Activated T-cell treated with anti-CD3 and anti-CD28 coated beads for 1 hour (primary cell): ENCODE results near the gene TMPRSS7.
"Not testable (repeated sequence)": the region's sequence is repeated elsewhere in the genome, so short reads cannot be mapped to it uniquely, and the experiment has no call there.

Experiments
- DNase-seq: peaks from one replicate; pipeline ENCODE4 v3.0.0-alpha.2; 2020; ENCODE audit warnings: low read depth

TMPRSS7 gene

DNA sequence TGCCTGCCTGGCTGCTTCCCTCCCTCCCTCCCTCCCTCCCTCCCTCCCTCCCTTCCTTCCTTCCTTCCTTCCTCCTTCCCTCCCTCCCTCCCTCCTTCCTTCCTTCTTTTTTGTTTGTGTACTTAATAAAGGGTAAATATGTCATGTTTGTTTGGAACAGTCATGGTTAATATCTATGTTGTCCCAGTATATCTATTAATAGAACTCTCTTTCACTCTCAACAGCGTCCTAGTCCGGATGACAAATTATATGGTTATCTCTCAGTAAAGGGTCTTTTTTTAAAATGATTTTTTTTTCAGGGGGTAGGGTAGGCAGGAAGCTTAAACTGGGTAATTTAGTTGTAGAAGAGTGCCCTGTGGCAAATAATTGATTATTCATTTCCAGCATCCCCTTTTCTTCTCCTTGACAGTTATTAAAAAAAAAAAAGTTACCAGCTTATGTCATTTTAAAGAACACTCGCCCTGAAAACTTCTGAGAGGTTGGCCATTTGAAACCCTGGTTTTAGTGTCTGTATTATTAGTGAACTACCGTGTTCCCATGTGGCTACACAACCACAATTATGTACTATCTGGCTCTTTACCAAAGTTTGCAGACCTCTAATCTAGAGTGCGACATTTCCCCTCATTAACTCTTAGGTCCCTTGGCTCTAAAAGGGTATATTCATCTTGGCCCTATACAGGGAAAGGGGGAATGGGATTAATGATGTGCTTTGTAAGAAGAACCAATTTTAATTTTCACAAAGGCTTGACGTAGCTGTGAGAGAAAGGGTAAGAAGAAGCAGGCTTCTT lies 22.1 kb upstream of the TMPRSS7 start:
- no peak for DNase-seq

DNA sequence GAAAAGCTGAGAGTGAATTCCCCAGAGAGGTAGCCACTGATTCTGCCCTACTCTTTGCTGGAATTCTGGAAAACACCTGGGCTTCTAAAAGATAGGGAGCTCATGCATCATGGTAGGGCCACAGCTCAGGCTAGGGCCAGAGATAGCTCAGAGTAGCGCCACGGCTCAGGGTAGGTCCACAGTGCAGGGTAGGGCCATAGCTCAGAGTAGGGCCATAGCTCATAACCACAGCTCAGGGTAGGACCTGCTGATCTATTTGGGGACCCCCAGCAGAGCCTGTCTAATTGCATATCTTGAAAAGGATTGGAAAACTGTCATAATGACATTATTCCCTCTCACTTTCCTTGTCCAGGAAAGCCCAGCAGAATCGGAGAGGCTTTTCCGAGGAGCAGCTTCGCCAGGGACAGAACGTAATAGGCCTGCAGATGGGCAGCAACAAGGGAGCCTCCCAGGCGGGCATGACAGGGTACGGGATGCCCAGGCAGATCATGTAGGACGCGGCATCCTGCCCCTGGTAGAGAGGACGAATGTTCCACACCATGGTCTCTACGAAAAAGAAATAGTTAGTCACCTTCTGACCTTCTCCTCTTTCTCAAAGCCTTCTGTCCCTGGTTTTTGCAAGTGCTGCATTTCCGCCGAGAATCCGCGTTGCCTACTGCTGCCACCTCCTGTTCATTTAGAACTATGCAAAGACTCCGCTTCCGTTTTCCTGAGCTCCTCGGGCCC lies 21.3 kb upstream of the TMPRSS7 start:
- DNase-seq = peak; percentile 43

DNA sequence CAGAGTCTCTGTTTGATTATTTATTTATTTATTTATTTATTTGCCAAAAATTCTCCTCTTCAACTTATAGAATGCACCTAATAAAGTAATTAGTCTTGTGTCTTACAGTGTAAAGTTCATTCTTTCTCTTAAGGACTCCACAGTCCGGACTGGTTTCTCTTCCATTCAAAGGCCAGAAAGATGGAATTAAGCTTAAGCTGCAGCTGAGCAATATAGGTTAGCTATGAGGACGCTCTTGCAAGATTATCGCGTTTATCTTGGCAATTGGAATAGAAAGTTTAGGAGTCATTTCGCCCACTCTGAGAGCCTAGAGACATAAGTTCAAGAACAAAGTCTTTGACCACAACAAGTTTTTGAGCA lies 20.8 kb upstream of the TMPRSS7 start:
- DNase-seq = no peak

DNA sequence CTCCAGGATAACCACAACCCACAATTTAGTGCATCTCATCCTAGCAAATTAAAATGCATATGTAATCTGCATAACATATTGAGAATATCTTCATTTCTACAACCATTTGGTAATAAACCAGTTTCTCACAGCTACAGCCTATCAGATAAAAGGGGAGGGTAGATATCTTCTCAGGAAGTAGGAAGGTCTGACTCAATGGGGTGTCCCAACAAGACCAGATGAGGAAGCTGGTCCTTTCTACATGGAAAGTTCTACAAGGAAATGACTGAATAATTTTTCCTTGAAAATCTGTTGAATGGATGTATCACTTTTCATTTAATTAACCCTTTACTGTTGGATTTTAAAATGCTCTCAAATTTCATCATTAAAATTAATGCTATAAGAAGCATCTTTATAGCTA lies 17.4 kb upstream of the TMPRSS7 start:
- DNase-seq = no peak

DNA sequence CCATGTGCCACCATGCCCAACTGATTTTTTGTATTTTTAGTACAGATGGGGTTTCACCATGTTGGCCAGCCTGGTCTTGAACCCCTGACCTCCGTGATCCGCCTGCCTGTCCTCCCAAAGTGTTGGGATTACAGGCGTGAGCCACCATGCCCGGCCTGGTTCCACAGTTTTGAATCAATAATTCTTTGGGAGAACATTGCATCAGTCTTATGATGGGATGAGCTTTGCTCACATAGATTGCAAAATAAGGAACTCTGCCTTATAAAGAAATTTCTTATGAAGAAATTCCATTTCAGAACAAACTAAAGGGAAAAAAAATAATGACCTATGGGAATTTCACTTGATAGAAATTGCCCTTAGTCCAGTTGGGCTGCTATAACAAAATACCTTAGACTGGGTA lies 15.8 kb upstream of the TMPRSS7 start:
- DNase-seq = no peak

DNA sequence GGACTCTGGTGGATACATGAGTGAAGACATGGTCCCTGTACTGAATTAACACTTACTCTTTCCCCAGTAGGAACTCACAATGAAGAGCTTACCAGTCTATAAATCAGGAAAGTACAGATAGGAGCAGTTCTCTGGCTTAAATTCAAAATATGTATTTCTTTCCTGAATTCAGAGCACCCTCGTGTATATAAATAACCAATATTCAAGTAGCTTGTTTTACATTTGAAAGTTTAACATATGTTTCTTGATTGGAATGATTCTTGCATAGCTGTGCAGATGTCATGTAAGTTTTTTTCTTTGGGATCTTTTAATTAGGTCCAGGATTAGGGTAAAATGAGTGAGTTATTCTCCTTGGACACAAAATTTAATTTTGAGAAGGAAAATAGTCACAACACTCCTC lies 14.8 kb upstream of the TMPRSS7 start:
- DNase-seq = no peak

DNA sequence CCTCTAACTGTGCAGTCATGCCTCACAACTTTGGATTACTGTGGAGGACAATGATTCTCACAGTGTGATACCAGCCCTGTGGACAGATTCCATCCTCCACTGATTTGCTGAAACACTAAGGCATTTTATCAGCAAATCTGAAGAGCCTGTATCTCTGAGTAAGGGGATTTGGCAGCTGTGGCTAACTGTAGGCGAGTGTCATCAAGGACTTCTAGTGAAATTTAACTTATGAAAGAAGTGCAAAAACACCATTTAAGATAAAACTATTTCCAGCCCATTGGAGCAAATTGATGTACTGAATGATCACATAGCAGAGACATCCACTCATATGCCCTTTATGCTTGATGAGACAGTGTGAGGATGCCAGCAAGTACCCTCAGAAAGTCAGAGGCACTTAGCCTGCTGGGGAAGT lies 13.9 kb upstream of the TMPRSS7 start:
- no peak for DNase-seq

DNA sequence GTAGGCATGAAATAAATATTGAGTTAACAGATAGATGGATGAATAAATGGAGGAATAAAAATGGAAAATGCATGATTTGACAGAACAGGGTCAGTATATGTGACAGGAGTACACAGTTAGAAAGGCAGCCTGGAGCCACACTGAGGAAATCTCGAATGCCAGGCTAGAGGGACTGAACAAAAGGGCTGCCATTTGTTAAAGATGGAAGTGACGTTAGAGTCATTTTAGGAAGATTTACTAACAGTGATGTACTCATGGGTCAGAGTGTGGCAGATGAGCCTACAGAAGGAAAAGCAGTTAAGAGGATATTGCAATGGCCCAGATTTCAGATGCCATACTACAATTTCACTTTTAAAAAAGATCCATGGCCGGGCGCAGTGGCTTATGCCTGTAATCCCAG lies 7.4 kb upstream of the TMPRSS7 start:
- no peak for DNase-seq

DNA sequence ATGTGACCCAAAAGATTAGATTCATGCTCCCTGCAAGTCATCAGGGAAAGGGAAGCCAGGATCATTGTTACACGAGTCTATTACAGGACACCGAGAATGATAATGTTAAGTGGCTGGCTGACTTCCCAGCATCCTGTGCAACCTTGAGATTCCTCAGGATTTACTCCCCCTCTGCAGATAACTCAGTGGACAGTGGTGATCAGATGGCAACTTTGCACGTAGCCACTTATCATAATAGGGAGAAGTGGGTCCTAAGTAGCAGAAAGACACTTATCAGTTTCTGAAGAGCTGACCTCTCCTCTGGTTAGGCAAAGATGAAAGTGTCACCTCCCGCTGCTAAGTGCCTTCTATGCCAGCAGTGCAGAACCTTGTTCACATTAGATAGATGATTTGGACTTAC lies 6.7 kb upstream of the TMPRSS7 start:
- DNase-seq = no peak

DNA sequence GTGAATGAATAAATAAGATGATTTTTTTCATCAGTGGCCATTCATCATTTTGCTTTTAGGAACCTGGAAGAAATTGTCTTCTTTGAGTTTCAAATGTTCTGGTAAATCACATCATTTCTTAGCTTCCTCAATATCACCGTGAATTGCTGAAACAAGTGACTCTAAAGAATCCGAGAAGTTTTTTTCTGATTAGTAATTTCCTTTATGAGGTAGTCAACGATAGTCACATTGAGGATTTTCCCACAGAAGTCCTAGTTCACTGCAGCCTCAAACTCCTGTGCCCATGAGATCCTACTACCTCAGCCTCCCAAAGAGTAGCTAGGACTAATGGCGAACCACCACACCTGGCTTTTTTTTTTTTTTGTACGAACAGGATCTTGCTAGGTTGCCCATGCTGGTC lies 3.6 kb upstream of the TMPRSS7 start:
- DNase-seq = no peak

DNA sequence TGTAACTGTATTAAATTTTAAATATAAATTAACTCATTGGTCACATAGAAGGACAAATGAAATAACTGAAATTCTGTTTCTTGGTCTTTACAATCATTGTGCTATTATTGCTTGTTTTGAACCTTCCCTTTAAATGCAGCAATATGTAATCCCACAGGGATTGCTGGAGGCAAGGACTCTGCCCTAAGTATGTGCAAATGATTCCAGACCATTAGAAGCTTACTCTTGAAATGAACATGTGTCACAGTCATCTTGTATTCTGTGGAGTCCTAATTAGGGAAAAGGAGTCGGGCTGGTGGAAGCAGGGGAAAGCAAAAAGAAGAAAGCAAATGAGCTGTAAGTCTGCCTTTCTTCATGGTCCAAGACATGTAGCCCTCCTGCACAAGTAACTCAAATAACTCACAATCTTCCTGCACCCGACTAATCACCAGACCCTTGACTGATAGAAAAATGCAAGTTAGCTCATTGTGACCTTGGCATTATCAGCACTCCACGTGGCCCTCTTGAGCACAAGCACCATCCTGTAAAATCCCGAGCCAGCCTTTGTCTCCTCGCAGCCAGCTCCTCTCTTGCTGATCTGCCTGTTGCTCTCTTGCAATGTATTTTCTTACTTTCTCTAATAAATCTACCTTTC lies 2.3 kb upstream of the TMPRSS7 start:
- no peak for DNase-seq

DNA sequence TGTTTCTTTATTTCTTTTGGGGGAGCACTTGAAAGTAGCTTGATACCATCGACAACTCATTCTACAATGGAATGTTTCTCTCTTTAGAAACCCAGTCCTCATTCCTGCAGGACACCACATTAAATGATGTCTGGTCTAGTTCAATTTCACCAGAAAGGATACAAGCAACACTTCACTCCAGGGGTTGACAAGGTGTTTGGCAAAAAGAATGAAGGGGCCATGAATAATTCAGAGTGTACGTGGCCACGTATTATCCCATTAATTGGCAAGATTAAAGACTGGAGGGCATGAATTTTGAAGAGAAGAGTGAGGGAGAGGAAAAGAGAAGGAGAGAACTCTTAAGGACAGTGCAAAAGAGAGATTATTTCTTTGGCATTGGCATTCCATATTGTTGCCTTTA lies 705 bp downstream of the TMPRSS7 start:
- no peak for DNase-seq

DNA sequence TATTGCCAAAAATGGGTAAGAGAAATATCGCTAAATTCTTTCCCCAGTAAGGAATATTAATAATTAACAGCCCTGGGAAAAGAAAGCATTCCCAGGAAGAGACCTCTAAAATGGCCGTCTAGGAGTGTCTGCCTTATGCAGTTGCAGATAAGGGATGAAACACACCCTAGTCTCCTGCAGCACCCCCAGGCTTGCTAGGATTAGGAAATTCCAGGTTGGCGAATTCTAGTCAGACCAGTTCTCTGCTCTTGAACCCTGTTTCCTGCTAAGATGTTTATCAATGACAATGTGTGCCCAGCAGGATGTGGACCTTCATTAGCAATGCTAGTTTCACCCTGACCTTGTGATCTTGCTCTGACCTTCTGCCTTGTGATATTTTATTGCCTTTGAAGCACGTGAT lies 2.7 kb downstream of the TMPRSS7 start:
- DNase-seq = not testable (repeated sequence)

DNA sequence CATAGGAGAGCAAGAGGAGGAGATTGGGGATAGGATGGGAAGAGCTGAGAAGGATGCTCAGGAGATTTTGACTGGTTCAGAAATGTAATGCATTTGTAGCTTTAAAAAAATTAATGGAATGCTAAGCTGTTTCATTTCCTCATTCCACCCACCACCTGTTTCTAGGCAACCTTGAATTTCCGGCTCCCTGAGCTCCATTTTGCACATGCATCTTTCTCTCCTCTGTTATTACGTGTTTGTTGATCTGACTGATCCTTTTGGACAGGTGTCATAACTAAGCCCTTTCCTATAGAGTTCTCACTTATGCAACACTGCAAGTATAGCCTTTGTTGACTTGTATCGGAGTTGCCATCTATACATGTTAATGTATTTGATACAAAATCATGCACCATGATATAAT lies 4.3 kb downstream of the TMPRSS7 start:
- no peak for DNase-seq

DNA sequence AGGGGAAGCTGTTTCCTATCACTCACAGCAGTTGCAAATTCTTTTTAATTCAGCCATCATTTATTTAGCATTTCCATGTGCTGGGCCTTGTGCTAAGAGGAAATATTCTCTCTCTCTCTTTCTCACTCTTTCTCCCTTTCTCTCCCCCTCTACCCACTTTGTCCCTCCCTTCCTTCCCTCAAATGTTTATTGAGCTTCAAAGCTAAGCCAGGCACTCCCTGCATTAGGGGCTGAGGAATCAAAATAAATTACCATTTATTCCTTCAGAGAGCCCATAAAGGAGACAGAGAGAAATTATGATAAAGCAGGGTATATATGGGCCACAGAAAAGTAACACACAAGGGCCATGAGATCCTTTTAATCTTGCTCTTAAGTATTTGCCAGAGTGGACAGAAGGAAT lies 6.8 kb downstream of the TMPRSS7 start:
- no peak for DNase-seq

DNA sequence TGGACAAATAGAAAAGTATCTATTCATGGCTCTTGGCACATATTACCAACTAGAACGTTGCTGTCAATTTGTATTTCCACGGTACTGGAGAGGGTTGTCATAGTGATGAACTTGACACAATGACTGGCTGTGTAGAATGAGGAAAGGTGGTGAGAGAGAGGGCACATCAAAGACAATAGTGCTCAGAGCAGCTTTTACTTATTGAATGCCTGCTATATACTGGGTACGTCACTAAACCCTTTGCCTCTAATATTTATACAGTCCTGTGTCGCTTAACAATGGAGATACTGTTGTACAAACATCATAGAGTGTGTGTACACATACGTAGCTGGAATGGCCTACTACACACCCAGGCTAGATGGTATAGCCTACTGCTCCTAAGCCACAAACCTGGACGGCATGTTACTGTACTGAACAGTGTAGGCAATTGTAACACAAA lies 8.3 kb downstream of the TMPRSS7 start:
- DNase-seq = no peak

DNA sequence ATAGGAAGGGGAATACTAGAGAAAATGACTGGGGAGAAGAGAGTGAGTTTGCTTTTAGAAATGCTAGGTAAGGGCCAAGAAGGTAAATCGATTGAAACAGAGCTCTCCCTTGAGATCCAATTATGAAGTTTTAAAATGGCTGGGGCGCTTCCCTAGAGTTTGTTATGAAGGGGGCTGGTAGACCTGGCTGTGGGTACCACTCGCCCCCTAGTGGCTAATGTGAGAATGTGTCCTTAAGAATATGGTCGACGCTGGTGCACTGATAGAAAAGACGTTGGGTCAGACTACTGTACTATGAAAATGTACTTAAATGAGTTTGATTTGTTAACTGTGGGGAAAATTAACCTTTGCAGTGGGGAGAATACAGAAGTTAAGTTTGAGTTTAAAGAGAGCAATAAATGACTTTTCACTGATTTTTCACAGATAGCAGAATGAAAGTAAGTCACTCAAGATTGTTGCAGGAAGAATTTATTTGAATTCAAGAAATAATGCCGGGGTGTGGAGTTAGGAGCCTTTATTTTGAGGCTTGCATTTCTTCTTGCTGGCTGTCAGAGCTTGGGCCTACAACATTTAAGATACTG lies 9.2 kb downstream of the TMPRSS7 start:
- peak; percentile 14 for DNase-seq

DNA sequence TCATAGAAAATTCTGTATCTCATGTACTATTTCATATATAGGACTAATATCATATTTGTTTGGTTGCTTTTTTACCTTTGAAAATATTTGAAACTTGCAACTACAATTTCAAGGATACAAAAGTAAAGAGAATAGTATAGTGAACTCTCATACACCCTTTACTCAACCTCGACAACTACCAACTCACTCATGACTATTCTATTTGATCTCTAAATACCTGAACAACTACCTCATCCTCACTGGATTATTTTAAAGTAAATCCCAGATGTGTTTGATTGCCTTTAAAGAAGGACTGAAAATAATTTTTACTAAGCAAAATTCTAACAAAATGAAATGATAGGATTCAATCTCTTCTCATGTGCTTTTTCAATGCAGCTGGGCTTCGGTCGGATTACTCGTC lies 12.1 kb downstream of the TMPRSS7 start:
- DNase-seq = no peak

DNA sequence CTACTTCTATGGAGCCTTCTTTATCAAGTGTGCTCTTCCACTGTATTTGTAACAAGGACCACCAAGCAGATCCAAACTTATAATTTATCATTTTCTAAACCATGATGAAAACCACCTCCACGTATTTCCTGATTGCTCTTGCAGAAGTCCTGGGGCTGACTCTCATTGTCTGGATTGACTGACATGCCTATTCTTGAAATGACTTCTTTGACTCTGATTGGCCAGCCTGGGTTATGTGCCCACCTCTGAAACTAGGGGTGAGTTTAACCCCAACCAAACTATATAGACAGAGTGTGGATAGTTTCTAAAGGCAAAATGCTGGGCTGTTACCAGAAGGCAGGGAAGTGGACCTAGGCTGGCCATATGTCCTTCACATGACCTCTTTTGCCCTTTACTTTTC lies 12.7 kb downstream of the TMPRSS7 start:
- DNase-seq = no peak

DNA sequence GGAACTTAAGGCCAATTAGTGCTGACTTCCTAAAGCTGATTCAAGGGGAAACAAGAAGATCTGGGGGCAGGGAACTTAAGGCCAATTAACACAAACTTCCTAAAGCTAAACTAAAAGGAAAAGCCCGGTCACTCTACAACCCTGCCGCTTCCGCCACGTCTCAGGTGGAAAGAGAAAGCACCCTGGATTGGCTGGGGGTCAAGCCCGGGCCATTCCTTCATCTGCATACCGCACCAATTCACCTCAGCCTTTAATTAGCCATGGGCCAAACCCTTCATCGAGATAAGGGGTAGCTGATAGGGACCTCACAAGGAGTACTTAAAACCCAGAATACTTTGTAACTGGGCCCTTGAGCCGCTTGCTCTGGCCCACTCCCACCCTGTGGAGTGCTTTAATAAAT lies 14.4 kb downstream of the TMPRSS7 start:
- no peak for DNase-seq

DNA sequence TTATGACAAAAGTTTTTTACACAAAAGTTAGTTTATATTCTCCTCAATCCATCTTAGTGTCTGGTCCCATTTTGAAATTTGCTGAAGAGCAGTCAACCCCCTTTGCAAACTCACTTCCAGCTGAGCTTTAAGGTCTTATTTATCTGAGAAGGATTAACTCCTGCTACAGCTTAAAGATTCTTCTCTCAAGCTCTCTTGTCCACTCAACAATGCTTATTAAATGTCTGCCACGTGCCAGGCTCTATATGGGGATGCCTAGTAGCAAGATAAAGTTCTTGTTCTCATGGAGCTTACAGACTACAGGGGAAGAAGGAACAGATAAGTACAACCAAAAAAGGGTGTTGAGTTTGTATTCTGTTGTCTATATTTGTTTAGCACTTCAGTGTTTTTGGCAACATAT lies 18.7 kb downstream of the TMPRSS7 start:
- DNase-seq = no peak

DNA sequence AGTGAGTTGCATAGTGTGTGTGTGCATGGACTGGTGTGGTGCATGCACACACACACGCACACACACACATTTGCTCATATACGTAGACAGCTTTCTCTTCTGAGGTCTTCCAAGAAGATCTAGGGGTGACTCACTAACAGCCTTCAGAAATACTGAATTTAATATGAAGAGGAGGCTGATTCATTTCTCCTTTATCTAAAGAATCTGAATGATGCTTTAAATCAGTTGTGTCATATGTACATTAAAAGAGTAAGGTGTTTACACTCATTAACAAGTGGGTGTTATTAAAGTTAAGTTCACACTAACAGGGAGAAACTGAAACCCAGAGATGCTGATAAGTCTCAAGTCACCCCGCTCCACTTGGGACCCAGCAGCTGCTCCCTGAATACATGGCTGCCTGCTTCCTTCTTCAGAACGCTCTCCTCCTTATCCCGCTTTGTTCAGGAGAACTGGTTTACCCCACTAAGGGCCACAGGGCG lies 22.0 kb downstream of the TMPRSS7 start:
- no peak for DNase-seq

DNA sequence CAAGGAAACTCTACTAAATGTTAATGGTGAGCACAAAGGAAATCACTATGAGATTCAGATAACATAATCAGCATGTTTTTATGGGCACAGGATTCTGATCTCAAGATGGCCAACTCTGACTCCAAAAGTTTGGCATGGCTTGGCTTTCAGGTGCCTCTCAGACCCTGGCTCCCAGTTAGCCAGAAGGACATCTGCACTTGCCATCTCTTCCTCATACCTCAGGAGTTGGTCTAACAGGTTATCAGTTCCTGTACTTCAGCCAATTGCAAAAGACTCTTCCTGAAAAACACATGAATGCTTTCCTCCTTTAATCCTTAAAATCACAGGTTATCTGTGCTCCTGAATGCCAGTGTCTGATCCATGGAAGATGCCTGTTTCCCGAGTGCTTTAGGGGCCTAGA lies 25.0 kb downstream of the TMPRSS7 start:
- no peak for DNase-seq
